K562 (cell line): ENCODE measurements around the gene NDUFB8. TPM values are rescaled to one million over a fixed set of nuclear protein-coding genes. Genes with fewer than 3 reads are reported as not detected.

Experiments used
- CREB1 ChIP-seq, 2 experiments: sonication (generic) in 1 of 2; formaldehyde crosslinking in 1 of 2; IDR thresholded peaks; 2 replicates each; pipeline versions ENCODE4 v1.6.1 to v1.8.0; 2012 to 2022; ENCODE audit warnings: inconsistent platforms in 1 of 2, mild to moderate bottlenecking in 1 of 2, missing genetic modification reagents in 1 of 2, moderate library complexity in 1 of 2
- CXXC5 ChIP-seq: fragments of 250-450 bp; sonication (Bioruptor Pico); IDR thresholded peaks from 2 replicates; pipeline ENCODE4 v1.8.0; 2022; ENCODE audit warnings: inconsistent platforms, mild to moderate bottlenecking, moderate library complexity
- DACH1 ChIP-seq: fragments of 450-650 bp; IDR thresholded peaks from 2 replicates; pipeline ENCODE4 v1.6.1; 2018; ENCODE audit not compliant: partially characterized antibody
- FOXJ3 ChIP-seq: sonication (generic); formaldehyde crosslinking; IDR thresholded peaks from 2 replicates; pipeline ENCODE4 v1.4.0; 2020; ENCODE audit warnings: mild to moderate bottlenecking, missing genetic modification reagents
- MCM7 ChIP-seq, 2 experiments: fragments of 450-650 bp; IDR thresholded peaks; 2 replicates each; pipeline ENCODE4 v1.6.1; 2016 to 2018
- MIER1 ChIP-seq: fragments of 450-650 bp; IDR thresholded peaks from 2 replicates; pipeline ENCODE4 v1.6.1; 2016; ENCODE audit warnings: antibody characterized with exemption, mild to moderate bottlenecking, low read depth
- NCOA1 ChIP-seq: fragments of 450-650 bp; IDR thresholded peaks from 2 replicates; pipeline ENCODE4 v1.6.1; 2016; ENCODE audit warnings: low read depth
- PHF21A ChIP-seq: fragments of 450-650 bp; IDR thresholded peaks from 2 replicates; pipeline ENCODE4 v1.6.1; 2017; ENCODE audit warnings: low read depth, borderline replicate concordance
- SMARCC2 ChIP-seq: fragments of 450-650 bp; IDR thresholded peaks from 2 replicates; pipeline ENCODE4 v1.6.1; 2017; ENCODE audit warnings: antibody characterized with exemption, moderate library complexity, mild to moderate bottlenecking, low read depth
- ZBTB8A ChIP-seq: fragments of 450-650 bp; IDR thresholded peaks from 2 replicates; pipeline ENCODE4 v1.6.1; 2018; ENCODE audit warnings: mild to moderate bottlenecking, moderate library complexity; ENCODE audit not compliant: partially characterized antibody
- ZNF140 ChIP-seq: fragments of 250-450 bp; sonication (Bioruptor Pico); IDR thresholded peaks from 2 replicates; pipeline ENCODE4 v1.8.0; 2021; ENCODE audit warnings: moderate library complexity, mild to moderate bottlenecking, inconsistent platforms
- ZNF23 ChIP-seq: fragments of 250-450 bp; sonication (Bioruptor Pico); IDR thresholded peaks from 2 replicates; pipeline ENCODE4 v1.4.0; 2020; ENCODE audit warnings: mild to moderate bottlenecking
- ZNF3 ChIP-seq: fragments of 250-450 bp; sonication (Bioruptor Pico); IDR thresholded peaks from 2 replicates; pipeline ENCODE4 v1.5.0; 2021; ENCODE audit warnings: mild to moderate bottlenecking, moderate library complexity
- ZNF384 ChIP-seq: IDR thresholded peaks from 2 replicates; pipeline ENCODE4 v1.6.1; 2012; ENCODE audit warnings: low read depth, low read length, improper control_type of control experiment
- ZNF717 ChIP-seq: fragments of 250-450 bp; sonication (Bioruptor Pico); IDR thresholded peaks from 2 replicates; pipeline ENCODE4 v1.5.0; 2021
- ZNF830 ChIP-seq: fragments of 250-450 bp; sonication (Bioruptor Pico); IDR thresholded peaks from 2 replicates; pipeline ENCODE4 v1.5.0; 2021; ENCODE audit warnings: mild to moderate bottlenecking
- polyA plus RNA-seq, 8 experiments: library from polyadenylated mRNA; depleted of rRNA in 4 of 8; stranded (reverse) in 5 of 8; unstranded in 3 of 8; fragments of >200 nt; fragmentation: Nextera tagmentation in 2 of 8; fragmentation: Illumina TruSeq in 1 of 8; extraction: Ambion mirVana in 2 of 8; extraction: Trizol in 1 of 8; gene quantifications; 2 replicates each; pipeline versions ENCODE4 v1.2.1 to v1.2.3, GENCODE V29; 2011 to 2014; ENCODE audit warnings: inconsistent platforms in 1 of 8, missing spikeins in 1 of 8
- total RNA-seq, 7 experiments: library from RNA; depleted of rRNA in 6 of 7; stranded (reverse); fragments of >200 nt in 6 of 7; fragmentation: Illumina TruSeq in 2 of 7; extraction: Trizol in 2 of 7; gene quantifications; 2 replicates each; pipeline versions ENCODE4 v1.2.1 to v1.2.3, GENCODE V29; 2011 to 2021; ENCODE audit warnings: low replicate concordance in 1 of 7
- TF ChIP-seq, protein P1 (sequence below): fragments of 450-650 bp; IDR thresholded peaks from 2 replicates; pipeline ENCODE4 v1.6.1; 2014; ENCODE audit warnings: low read depth, mild to moderate bottlenecking, moderate library complexity, borderline replicate concordance
- TF ChIP-seq, protein P2 (sequence below): fragments of 250-450 bp; sonication (Bioruptor Pico); IDR thresholded peaks from 2 replicates; pipeline ENCODE4 v1.4.0; 2020; ENCODE audit warnings: mild to moderate bottlenecking
- TF ChIP-seq, protein P3 (sequence below): fragments of 450-650 bp; IDR thresholded peaks from 2 replicates; pipeline ENCODE4 v1.6.1; 2016; ENCODE audit warnings: mild to moderate bottlenecking
- TF ChIP-seq, protein P4 (sequence below): fragments of 250-450 bp; sonication (Bioruptor Pico); IDR thresholded peaks from 2 replicates; pipeline ENCODE4 v1.5.1; 2021; ENCODE audit warnings: mild to moderate bottlenecking
- TF ChIP-seq, protein P5 (sequence below): fragments of 250-450 bp; sonication (Bioruptor Pico); IDR thresholded peaks from 2 replicates; pipeline ENCODE4 v1.5.0; 2020; ENCODE audit warnings: mild to moderate bottlenecking

The NDUFB8 gene
- total and polyA plus RNA-seq, 9 of the 15 experiments (the other 6 are each of a cell fraction or from before 2014, with no cell fraction given): 131 to 360 (median 199) TPM

DNA sequence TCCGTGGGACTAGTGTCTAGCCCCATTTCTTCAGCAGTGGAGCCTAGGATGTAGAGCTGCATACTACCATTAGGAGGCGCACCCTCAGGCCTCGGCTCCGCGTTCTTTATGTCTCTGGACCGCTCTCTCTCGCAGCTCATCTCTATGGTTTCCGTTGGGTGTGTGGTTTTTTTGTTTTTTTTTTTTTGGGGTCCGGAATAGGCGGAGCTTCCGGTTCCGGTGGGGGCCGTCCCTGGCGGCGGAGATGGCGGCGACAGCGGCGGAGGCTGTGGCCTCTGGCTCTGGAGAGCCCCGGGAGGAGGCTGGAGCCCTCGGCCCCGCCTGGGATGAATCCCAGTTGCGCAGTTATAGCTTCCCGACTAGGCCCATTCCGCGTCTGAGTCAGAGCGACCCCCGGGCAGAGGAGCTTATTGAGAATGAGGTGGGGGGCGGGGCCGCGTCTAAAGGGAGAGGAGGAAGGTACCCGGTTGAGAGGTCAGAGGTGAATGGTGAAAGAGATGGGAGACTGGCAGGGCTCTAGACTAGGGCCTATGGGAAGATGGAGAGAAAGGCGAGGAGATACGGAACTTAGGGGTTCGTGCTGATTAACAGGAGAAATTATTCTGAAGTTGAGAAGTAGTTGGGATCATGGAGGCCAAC, 6.2 kb upstream of the NDUFB8 start, which contains the start of gene HIF1AN (continued):
- TF ChIP-seq, protein P1, sequence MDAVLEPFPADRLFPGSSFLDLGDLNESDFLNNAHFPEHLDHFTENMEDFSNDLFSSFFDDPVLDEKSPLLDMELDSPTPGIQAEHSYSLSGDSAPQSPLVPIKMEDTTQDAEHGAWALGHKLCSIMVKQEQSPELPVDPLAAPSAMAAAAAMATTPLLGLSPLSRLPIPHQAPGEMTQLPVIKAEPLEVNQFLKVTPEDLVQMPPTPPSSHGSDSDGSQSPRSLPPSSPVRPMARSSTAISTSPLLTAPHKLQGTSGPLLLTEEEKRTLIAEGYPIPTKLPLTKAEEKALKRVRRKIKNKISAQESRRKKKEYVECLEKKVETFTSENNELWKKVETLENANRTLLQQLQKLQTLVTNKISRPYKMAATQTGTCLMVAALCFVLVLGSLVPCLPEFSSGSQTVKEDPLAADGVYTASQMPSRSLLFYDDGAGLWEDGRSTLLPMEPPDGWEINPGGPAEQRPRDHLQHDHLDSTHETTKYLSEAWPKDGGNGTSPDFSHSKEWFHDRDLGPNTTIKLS: peak; percentile 34; the same call in 1 of the 2 replicates
- TF ChIP-seq ZBTB8A (no peak), ZNF140 (CRISPR knock-in tag) (no peak), ZNF830 (no peak), SMARCC2 (no peak), PHF21A (no peak), ZNF23 (CRISPR knock-in tag) (no peak), MCM7 (IDR thresholded peaks at IDR 0.05) (no peak), CXXC5 (CRISPR knock-in tag) (peak; percentile 60), ZNF717 (no peak), FOXJ3 (CRISPR knock-in tag) (no peak), NCOA1 (peak; percentile 48; the same call in 1 of the 2 replicates), MIER1 (no peak), DACH1 (no peak), CREB1 (IDR thresholded peaks at IDR 0.05) (no peak), CREB1 (CRISPR knock-in tag; IDR thresholded peaks at IDR 0.05) (no peak), ZNF3 (no peak), ZNF384 (peak; percentile 99)
- TF ChIP-seq, protein P2, sequence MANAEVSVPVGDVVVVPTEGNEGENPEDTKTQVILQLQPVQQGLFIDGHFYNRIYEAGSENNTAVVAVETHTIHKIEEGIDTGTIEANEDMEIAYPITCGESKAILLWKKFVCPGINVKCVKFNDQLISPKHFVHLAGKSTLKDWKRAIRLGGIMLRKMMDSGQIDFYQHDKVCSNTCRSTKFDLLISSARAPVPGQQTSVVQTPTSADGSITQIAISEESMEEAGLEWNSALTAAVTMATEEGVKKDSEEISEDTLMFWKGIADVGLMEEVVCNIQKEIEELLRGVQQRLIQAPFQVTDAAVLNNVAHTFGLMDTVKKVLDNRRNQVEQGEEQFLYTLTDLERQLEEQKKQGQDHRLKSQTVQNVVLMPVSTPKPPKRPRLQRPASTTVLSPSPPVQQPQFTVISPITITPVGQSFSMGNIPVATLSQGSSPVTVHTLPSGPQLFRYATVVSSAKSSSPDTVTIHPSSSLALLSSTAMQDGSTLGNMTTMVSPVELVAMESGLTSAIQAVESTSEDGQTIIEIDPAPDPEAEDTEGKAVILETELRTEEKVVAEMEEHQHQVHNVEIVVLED (CRISPR knock-in tag): no peak
- TF ChIP-seq, protein P3, sequence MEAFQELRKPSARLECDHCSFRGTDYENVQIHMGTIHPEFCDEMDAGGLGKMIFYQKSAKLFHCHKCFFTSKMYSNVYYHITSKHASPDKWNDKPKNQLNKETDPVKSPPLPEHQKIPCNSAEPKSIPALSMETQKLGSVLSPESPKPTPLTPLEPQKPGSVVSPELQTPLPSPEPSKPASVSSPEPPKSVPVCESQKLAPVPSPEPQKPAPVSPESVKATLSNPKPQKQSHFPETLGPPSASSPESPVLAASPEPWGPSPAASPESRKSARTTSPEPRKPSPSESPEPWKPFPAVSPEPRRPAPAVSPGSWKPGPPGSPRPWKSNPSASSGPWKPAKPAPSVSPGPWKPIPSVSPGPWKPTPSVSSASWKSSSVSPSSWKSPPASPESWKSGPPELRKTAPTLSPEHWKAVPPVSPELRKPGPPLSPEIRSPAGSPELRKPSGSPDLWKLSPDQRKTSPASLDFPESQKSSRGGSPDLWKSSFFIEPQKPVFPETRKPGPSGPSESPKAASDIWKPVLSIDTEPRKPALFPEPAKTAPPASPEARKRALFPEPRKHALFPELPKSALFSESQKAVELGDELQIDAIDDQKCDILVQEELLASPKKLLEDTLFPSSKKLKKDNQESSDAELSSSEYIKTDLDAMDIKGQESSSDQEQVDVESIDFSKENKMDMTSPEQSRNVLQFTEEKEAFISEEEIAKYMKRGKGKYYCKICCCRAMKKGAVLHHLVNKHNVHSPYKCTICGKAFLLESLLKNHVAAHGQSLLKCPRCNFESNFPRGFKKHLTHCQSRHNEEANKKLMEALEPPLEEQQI: 0 out of 2 replicates have a peak, but pooled peaks have one; percentile 53
- TF ChIP-seq, protein P4, sequence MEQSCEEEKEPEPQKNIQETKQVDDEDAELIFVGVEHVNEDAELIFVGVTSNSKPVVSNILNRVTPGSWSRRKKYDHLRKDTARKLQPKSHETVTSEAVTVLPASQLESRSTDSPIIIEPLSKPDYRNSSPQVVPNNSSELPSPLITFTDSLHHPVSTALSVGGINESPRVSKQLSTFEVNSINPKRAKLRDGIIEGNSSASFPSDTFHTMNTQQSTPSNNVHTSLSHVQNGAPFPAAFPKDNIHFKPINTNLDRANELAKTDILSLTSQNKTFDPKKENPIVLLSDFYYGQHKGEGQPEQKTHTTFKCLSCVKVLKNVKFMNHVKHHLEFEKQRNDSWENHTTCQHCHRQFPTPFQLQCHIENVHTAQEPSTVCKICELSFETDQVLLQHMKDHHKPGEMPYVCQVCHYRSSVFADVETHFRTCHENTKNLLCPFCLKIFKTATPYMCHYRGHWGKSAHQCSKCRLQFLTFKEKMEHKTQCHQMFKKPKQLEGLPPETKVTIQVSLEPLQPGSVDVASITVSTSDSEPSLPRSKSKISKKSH (CRISPR knock-in tag): no peak
- TF ChIP-seq, protein P5, sequence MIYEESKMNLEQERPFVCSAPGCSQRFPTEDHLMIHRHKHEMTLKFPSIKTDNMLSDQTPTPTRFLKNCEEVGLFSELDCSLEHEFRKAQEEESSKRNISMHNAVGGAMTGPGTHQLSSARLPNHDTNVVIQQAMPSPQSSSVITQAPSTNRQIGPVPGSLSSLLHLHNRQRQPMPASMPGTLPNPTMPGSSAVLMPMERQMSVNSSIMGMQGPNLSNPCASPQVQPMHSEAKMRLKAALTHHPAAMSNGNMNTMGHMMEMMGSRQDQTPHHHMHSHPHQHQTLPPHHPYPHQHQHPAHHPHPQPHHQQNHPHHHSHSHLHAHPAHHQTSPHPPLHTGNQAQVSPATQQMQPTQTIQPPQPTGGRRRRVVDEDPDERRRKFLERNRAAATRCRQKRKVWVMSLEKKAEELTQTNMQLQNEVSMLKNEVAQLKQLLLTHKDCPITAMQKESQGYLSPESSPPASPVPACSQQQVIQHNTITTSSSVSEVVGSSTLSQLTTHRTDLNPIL (CRISPR knock-in tag): no peak
